OCI-LY3 (cell line): ENCODE measurements around the gene TNNT3.

Experiments used
- CTCF ChIP-seq: fragments of 200-600, 300-600 bp; sonication (generic); IDR thresholded peaks from 2 replicates; pipeline ENCODE4 v1.5.1; 2014; ENCODE audit warnings: antibody characterized with exemption, low read length, low read depth
- EZH2phosphoT487 ChIP-seq: fragments of 200-600 bp; shearing (Covaris generic); IDR thresholded peaks from 2 replicates; pipeline ENCODE4 v1.6.1; 2018; ENCODE audit warnings: antibody characterized with exemption, mixed run types, low read depth

DNA sequence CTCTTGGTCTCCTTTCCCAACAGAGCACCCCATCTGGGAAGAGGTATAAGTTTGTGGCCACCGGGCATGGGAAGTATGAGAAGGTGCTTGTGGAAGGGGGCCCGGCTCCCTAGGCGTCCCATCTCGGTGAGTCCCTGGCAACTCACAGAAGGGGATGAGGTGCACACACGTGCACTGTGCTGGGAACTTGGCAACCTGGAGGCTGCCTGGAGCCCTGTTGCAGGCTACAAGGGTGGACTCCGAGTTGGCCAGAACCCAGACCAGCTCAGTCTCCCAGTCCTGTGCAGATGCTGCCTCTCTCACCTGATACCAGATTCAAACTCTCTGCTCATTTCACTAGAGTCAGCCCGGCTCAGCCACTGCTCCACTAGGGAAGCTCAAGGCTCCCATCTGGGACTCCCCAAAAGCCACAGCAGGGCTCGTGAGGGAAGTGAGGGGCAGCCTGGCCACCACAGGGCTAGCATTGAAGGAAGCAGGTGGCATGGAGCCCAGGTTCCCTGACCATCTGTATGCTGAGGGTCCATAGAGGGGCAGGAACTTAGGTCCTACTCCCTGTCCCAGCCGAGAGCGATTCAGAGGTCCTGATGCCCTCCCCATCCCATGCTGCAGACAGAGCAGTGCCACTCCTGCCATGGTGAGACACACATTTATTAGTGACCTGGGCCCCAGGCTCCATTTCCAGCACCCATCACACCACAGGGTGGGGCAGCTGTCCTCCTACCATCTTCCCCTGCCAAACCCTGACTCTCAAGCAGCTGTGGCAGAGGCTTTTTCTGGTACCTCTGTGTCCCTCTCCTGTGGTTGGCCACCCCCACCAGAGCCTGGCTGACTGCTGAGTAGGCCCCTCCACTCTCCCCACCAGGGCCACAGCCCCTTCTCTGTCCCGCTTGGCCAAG is 31.8 kb upstream of the TNNT3 start:
- TF ChIP-seq CTCF (no peak), EZH2phosphoT487 (no peak)
